ENCODE data around the gene CEMIP2.
A peak's percentile ranks its signal among the peaks of the same experiment; 100 is the strongest.

CEMIP2 gene

GRCh38 chr9:71637375-71637774, 130.9 kb downstream of the CEMIP2 start:
- DNase-seq, result peak in 1 of 3 experiments; percentile 19

GRCh38 chr9:71636143-71636839, 132.0 kb downstream of the CEMIP2 start:
- DNase-seq, result no peak

- DNase-seq, result peak in 1 of 3 experiments; percentile 52
Measured at GRCh38 chr9:71634752-71635151, 133.6 kb downstream of the CEMIP2 start.

Data from NCI-H1417 (cell line).